Cardiac fibroblast (primary cell): ENCODE results near the gene TLCD2.
"Not testable (repeated sequence)": the region's sequence is repeated elsewhere in the genome, so short reads cannot be mapped to it uniquely, and the experiment has no call there.

Experiments used
- DNase-seq, 2 donors: peaks; one replicate each; pipeline versions ENCODE4 v3.0.0 to v3.0.0-alpha.2; 2010; ENCODE audit warnings: low read depth in 2 of 2
- H3K4me3 ChIP-seq, 2 donors: replicated peaks in 1 of 2; 1 replicate in 1 of 2; 2 replicates in 1 of 2; pipeline ENCODE4 v1.5.1; 2011; ENCODE audit warnings: low read depth in 2 of 2, low read length in 2 of 2, mild to moderate bottlenecking in 2 of 2, moderate library complexity in 1 of 2
- CTCF ChIP-seq: IDR thresholded peaks from one replicate; pipeline ENCODE4 v1.5.1; 2011; ENCODE audit warnings: low read depth, mild to moderate bottlenecking, low read length, inconsistent platforms

Gene TLCD2

GRCh38 chr17:1743088-1743439, 32.9 kb upstream of the TLCD2 start:
- DNase-seq, result no peak
- H3K4me3 ChIP-seq, result no peak overlapping the region
- TF ChIP-seq CTCF, result no peak

- no peak within 1 kb of the TSS for H3K4me3 ChIP-seq
- TF ChIP-seq CTCF, result no peak
- no peak for DNase-seq
Observed at GRCh38 chr17:1742371-1743087, 32.4 kb upstream of the TLCD2 start, which contains the start of gene SERPINF2. SERPINF2 (plus strand) TSS chr17:1742871; CDS start chr17:1744996, 2,125 bp downstream.

- H3K4me3 ChIP-seq, DNase-seq: not testable (repeated sequence)
Observed at GRCh38 chr17:1741899-1742298, 31.7 kb upstream of the TLCD2 start.

GRCh38 chr17:1737531-1738291, 27.5 kb upstream of the TLCD2 start:
- DNase-seq, result no peak
- H3K4me3 ChIP-seq, result no peak overlapping the region

GRCh38 chr17:1736348-1737281, 26.4 kb upstream of the TLCD2 start:
- peak; percentile 91 for DNase-seq
- no peak for TF ChIP-seq CTCF

More at GRCh38 chr17:1737531-1738291, 27.5 kb upstream of the TLCD2 start:
- no peak for TF ChIP-seq CTCF

GRCh38 chr17:1735834-1736347, 25.7 kb upstream of the TLCD2 start:
- no peak overlapping the region for H3K4me3 ChIP-seq
- no peak for DNase-seq
- no peak for TF ChIP-seq CTCF

More at GRCh38 chr17:1736348-1737281, 26.4 kb upstream of the TLCD2 start:
- H3K4me3 ChIP-seq, result no peak overlapping the region
